Effector CD8-positive, alpha-beta T cell (primary cell): Measurements from ENCODE around the gene ATP2A1.
A peak's percentile ranks its signal among the peaks of the same experiment; 100 is the strongest.
"Not testable (repeated sequence)": the region's sequence is repeated elsewhere in the genome, so short reads cannot be mapped to it uniquely, and the experiment has no call there.

Source experiments
- DNase-seq: peaks from one replicate; lab custom pipeline; 2025; lab: John Stamatoyannopoulos, UW

Gene ATP2A1

DNA sequence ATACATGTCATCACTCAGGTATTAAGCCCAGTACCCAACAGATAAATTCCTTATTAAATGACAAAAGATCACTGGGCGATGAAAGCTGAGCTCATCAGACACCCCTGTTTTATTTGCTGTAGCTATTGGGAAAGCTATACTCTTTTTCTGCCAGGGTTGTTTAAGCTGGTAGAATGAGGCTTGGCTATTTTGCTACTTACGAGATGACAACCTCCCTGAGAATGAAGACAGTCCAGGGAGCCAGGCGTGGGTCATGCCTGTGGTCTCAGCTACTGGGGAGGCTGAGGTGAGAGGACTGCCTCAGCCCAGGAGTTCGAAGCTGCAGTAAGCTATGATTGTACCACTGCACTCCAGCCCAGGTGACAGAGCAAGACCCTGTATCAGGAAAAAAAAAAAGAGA lies 19.0 kb upstream of the ATP2A1 start:
- DNase-seq: no peak

GRCh38 chr16:28863929-28864793 lies 14.1 kb upstream of the ATP2A1 start:
- no peak for DNase-seq

GRCh38 chr16:28865001-28865688 lies 13.1 kb upstream of the ATP2A1 start:
- no peak for DNase-seq

DNA sequence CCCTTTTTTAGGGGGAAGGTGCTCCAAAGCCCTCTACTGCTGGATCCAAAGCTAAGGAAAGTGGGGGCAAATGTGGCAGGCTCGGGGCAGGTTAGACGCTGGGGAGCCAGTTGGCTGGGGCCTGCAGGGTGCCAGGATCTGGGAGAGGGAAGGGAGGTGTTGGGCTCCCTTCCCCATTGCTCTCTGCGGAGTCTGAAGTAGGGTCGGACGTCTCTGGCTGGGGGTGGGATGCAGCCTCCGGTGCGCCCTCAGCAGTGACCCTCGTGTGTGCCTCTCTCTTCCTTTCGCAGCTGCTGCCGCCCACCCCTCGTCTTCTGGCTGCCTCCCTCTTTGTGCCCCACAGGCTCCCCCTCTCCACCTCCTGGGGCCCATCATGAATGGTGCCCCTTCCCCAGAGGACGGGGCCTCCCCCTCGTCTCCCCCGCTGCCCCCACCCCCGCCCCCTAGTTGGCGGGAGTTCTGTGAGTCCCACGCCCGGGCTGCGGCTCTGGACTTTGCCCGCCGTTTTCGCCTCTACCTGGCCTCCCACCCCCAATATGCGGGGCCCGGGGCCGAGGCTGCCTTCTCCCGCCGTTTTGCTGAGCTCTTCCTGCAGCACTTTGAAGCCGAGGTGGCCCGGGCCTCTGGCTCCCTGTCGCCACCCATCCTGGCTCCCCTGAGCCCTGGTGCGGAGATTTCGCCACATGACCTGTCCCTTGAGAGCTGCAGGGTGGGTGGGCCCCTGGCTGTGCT lies 12.4 kb upstream of the ATP2A1 start:
- DNase-seq: no peak

- no peak for DNase-seq
Measured at GRCh38 chr16:28866454-28866804, 11.9 kb upstream of the ATP2A1 start.

DNA sequence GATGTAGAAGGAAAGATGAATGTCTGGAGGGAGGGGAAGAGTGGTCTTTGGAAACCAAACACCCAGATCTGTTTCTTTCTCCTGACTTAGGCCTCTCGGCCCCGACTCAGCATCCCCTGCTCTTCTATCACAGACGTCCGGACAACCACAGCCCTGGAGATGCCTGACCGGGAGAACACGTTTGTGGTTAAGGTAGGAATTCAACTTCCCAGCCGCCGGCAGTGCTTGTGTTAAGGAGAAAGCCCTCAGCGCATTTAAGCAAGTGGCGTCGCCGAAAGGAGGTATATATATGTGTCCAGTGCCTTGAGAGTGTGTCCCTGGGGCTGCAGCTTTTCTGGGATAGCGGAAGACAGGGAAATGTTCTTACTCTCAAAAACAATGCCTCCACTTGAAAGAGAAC lies 11.0 kb upstream of the ATP2A1 start:
- no peak for DNase-seq

DNA sequence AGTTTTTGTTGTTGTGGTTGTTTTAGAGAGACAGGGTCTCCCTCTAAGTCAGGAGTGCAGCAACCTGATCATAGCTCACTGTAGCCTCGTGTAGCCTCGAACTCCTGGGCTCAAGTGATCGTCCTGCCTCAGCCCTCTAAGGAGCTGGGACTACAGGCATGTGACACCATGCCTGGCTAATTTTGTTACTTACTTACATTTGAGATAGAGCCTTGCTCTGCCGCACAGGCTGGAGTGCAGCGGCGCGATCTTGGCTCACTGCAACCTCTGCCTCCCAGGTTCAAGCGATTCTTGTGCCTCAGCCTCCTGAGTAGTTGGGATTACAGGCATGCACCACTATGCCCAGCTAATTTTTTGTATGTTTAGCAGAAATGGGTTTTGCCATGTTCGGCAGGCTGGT lies 10.6 kb upstream of the ATP2A1 start:
- DNase-seq: not testable (repeated sequence)

- DNase-seq: no peak
Measured at GRCh38 chr16:28869201-28869600, 9.1 kb upstream of the ATP2A1 start.

- DNase-seq: no peak
Measured at GRCh38 chr16:28872952-28873351, 5.3 kb upstream of the ATP2A1 start.

GRCh38 chr16:28873543-28874201 lies 4.6 kb upstream of the ATP2A1 start:
- peak; percentile 46 for DNase-seq

DNA sequence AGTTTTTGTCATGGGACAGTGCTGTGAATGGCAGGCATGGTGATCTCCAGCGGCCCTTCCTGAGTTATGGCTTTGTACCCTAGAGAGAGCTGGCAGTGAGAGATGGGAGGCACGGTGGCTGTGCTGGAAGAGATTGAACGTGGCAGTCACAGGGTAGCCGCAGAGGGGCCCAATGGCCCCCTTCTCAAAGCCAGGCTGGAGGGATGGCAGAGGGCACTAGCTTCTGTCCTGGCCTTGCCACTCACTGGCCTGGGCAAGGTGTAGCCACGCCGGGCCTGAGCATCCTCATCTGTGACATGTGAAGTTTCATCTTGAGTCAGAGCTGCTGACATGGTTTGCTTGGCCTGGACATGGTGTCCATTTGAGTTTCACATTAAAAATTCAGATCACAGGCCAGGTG lies 3.9 kb upstream of the ATP2A1 start:
- no peak for DNase-seq

DNA sequence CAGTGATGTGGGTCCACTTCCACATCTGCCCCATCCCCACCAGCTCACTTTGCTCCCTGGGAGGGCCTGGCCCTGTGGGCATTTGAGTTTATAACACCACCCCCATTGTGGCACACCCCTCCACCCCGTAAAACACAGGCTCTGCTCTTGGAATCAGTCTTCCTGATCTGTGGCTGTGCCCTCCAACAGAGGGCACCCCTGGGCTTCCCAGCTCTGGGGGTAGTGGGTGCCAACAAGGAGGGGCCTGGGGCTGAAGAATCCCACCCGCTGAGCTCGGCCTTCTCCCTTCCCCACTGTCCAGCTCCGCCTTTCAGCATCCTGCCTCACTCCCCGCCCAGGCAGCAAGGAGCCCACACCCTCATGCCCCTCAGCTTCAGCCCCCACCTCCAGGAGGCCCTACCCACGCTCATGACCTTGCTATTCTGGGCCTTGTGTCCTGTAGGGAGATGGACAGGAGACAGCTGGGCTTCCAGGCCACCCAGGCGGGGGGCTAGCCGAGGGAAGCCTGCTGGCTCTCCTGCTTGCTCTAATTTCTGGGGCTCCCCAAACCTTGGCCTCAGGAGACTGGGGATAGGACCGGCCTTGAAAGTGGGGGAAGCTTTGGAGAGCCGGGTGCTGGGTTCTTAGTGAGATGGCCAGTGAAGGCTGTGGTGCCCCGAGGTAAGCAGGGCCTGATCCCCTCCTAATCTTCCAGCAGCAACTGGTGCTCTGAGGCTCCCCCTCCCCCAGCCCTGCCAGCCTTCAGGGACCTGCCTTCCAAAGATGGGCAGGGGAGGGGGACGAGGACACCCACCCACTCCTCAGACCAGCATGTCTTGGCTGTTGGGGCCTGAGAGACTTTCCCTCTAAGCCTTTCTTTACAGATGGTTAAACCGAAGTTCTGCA lies 2.9 kb upstream of the ATP2A1 start:
- DNase-seq: no peak

DNA sequence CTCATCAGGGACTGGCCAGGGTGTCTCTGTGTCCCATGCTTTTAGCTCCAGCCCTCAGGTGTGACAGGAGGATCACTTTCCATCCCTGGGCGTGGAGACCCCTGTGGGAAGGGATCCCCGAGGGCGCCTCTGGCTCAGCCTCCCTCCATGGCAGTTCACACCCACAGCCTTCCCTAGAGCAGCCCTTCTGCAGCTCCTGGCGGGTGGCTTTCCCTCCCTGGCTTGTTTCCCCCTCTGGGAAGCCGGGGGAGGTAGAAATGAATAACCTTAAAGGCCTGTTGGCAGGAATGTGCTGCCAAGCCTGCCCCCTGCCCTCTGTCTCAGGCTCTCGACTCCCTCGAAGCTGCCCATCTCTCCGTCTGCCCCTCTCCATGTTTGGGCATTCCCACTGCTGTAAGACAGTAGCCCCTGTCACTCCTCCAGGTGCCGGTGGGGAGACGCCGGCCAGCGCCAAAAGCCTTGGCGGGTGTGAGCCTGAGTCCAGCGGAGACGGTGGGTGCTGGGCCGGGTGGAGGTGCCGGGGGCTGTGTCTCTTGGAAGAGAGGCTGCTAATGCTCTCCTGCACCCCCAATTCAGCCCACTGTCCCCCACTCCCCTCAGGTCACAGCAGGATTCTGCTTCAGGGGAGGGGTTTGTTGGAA lies 2.1 kb upstream of the ATP2A1 start:
- no peak for DNase-seq

- DNase-seq: no peak
Measured at GRCh38 chr16:28876973-28877654, 1.2 kb upstream of the ATP2A1 start.

DNA sequence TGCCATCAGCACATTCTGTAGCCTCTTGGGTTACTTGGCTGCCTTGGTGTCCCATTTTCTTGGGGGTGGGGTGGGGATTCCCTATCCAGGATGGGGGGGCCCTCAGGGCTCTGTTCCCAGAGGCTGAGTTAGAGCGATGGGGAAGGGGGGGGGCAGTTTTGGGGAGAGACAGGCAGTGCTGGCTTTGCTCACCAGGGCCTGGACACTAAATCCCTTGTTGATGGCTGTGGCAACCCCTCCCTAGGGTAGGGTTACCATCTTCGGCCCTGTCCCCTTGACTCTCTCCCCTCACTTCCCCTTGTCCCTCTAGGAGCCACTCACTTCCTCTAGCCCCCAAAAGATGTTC lies 660 bp upstream of the ATP2A1 start:
- no peak for DNase-seq

- no peak for DNase-seq
Measured at GRCh38 chr16:28879261-28879840, 1.1 kb downstream of the ATP2A1 start.

DNA sequence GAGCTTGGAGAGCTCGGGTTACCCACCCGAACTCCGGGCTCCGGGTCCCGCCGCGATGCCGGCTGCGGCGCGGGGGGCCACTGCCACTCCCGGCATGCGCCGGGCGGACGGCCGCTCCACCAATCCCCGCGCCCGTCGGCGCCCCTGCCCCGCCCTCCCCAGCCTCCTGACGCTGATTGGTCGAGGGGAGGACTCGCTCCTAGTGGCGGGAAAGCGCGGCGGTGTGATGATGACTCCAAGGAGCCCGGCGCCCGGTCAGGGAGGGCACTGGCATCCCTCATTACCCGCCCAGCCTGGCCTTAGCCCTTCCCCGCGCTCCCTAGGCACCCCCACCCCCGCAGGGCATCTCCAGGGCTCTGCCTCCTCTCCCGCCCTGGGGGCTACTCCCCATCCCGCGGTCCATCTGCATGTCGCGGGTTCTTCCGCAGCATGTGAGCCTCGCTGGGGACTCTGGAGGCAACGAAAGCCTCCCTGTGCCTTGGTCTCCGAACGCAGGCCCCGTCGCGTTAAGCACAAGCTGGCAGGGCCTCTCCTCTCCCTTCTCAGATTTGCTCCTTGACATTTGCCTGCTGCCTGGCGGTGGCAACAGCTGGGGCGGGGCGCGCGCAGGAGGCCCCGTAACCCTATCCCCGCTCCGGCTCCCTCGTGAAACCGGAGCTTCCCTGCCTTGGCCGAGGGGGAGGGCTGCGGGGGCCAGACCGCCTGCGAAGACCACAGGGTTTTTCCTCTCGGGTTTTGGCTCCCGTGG lies 1.7 kb downstream of the ATP2A1 start:
- peak; percentile 85 for DNase-seq

DNA sequence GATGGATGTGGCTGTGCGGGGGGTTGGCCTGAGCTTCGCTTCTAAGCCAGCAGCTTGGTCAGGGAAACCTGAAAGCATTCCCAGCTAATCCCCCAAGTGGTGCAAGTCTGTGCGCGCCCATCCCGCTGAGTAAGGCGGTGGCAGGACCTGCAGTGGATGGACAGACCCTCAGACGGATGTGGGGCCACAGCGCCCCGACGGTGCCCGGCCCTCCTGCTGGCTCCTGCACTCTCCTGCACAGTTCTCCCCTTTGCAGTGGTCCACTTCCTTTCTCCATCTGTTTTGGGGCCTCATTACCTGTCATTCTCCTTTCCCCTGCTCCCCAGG lies 2.3 kb downstream of the ATP2A1 start:
- no peak for DNase-seq

- no peak for DNase-seq
Measured at GRCh38 chr16:28880955-28881354, 2.7 kb downstream of the ATP2A1 start.
